PC-3 (cell line): ENCODE data around the gene CHRM2.

Source experiments
- EZH2 ChIP-seq: fragments of 300-600 bp; sonication (generic); IDR thresholded peaks from one replicate; pipeline ENCODE4 v1.6.1; 2017; ENCODE audit warnings: antibody characterized with exemption, mild to moderate bottlenecking, low read length; ENCODE audit not compliant: unreplicated experiment
- EZH2phosphoT487 ChIP-seq: fragments of 300-600 bp; sonication (generic); IDR thresholded peaks from 2 replicates; pipeline ENCODE4 v1.6.1; 2018; ENCODE audit warnings: mild to moderate bottlenecking, antibody characterized with exemption, low read length, borderline replicate concordance
- TF ChIP-seq, protein P1 (sequence below): fragments of 300-600 bp; sonication (generic); conservative IDR thresholded peaks from 2 replicates; pipeline ENCODE4 v1.5.1; 2017; ENCODE audit warnings: antibody characterized with exemption, low read depth, mild to moderate bottlenecking, low read length

DNA sequence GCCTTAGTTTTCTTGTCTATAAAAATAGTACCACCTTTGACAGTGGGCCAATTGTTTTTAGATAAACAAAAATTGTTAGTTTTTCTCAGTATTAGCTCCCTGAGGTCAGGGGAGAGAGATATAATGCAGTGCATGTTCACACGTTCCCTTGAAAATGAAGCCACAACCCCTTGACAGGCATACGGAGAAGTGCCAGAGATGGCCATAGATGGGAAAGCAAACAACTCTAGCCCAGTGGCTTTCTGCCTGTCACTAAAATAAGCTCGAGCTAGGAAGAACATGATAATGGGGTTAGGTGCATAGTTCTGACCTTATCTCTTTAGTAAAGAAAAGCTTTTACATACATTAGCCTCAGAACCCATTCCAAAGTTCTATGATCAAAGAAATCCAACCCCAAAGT is 124.9 kb downstream of the CHRM2 start:
- no peak for TF ChIP-seq EZH2
- TF ChIP-seq, protein P1, sequence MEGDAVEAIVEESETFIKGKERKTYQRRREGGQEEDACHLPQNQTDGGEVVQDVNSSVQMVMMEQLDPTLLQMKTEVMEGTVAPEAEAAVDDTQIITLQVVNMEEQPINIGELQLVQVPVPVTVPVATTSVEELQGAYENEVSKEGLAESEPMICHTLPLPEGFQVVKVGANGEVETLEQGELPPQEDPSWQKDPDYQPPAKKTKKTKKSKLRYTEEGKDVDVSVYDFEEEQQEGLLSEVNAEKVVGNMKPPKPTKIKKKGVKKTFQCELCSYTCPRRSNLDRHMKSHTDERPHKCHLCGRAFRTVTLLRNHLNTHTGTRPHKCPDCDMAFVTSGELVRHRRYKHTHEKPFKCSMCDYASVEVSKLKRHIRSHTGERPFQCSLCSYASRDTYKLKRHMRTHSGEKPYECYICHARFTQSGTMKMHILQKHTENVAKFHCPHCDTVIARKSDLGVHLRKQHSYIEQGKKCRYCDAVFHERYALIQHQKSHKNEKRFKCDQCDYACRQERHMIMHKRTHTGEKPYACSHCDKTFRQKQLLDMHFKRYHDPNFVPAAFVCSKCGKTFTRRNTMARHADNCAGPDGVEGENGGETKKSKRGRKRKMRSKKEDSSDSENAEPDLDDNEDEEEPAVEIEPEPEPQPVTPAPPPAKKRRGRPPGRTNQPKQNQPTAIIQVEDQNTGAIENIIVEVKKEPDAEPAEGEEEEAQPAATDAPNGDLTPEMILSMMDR: no peak
- no peak for TF ChIP-seq EZH2phosphoT487
